Right ventricle myocardium inferior (tissue), 1 donor: ENCODE data around the gene REV1. TPM values are rescaled to one million over a fixed set of nuclear protein-coding genes. Genes with fewer than 3 reads are reported as not detected.
A peak's percentile ranks its signal among the peaks of the same experiment; 100 is the strongest.
"Not testable (repeated sequence)": the region's sequence is repeated elsewhere in the genome, so short reads cannot be mapped to it uniquely, and the experiment has no call there.

Experiments used
- ATAC-seq: fragments of 200-7000 bp; cut with Tn5 transposase; one replicate; pipeline ENCODE4 v1.9.1; 2020; ENCODE audit warnings: mild to moderate bottlenecking, moderate library complexity
- DNase-seq: peaks from one replicate; pipeline ENCODE4 v3.0.0; 2021; ENCODE audit errors: missing footprints
- intact Hi-C: fragments of 100-400 bp; cut with DNase I; formaldehyde crosslinking; loops from one replicate; pipeline ENCODE4 v1.11.0; 2022
- long read RNA-seq: library from polyadenylated mRNA; unstranded; transcript quantifications from one replicate; pipeline ENCODE4 v2.0.0, GENCODE V29; 2021
- total RNA-seq: library from RNA; stranded (reverse); fragmentation: NEBNext Ultra II Directional; extraction: Animal tissue kit (Norgen Biotek cat#: 25700); gene quantifications from one replicate; pipeline ENCODE4 v1.2.1, GENCODE V29; 2021
- donor health status: DM: no; HTN: yes; CAD: no; lungs with severe emphysema.

The REV1 gene
- 49.8 TPM for total RNA-seq
- long read RNA-seq, full-length matches to known transcripts = 9 of 54 reads
- long read RNA-seq, partial matches to known transcripts = 13 of 54 reads
- long read RNA-seq, other reads (novel, unspliced or antisense) = 32 of 54 reads

- DNase-seq = peak; percentile 95
- peak; percentile 94 for ATAC-seq
- intact Hi-C loops = loop anchor here (1.0 to 10.0 kb wide), 4 partner anchors 39 to 335 kb away; partner anchors contain the start of genes EIF5B, LIPT1 and TSGA10
These were observed at the start of gene REV1 for GRCh38 chr2:99489761-99490622. REV1 (minus strand) TSS chr2:99490017; CDS start chr2:99464975, 25,042 bp downstream.

GRCh38 chr2:99537910-99538485 is 48.2 kb upstream of the REV1 start:
- intact Hi-C loops = no loop called here
- ATAC-seq (no peak), DNase-seq (no peak)

DNA sequence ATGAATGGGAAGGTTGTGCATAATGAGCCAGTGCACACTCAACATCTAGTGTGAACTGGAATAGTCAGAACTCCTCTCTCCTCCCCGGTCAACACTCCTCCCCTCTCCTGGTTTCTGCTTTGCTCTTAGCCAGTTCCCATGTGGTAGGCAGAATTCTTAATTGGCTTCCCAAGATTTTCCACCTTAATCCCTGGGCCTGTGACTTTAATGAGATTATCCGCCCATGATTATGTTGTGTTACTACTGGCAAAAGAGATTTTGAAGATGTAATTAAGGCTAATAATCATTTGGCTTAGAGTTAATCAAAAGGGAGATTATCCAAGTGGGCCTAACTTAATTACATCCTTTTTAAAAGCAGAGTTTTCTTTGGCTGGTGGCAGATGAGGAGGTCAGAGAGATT is 34.2 kb upstream of the REV1 start:
- DNase-seq (no peak), ATAC-seq (no peak)
- intact Hi-C loops = no loop called here

DNA sequence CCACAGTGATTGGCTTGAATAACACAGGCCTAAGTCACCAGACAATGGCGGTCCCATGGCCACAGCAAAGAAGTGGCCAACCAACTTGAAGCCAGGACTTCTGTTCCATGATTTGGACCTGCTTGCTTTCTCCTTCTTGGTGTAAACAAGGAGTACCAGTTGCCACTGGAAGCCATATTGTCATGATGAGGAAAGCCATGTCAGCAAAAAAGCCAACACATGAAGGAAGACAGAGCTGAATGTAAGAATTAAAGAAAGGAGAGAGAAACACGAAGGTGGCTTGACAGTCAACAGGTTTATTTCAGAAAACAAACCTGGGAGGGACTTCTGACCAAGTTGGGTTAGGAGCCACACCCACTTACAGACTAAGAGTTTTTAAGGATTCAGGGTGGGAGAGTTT is 32.3 kb upstream of the REV1 start:
- ATAC-seq = no peak
- intact Hi-C loops = no loop called here

GRCh38 chr2:99520813-99521212 is 31.0 kb upstream of the REV1 start:
- intact Hi-C loops = no loop called here
- ATAC-seq (no peak), DNase-seq (no peak)

More for the DNA sequence above, 32.3 kb upstream of the REV1 start:
- DNase-seq = no peak

DNA sequence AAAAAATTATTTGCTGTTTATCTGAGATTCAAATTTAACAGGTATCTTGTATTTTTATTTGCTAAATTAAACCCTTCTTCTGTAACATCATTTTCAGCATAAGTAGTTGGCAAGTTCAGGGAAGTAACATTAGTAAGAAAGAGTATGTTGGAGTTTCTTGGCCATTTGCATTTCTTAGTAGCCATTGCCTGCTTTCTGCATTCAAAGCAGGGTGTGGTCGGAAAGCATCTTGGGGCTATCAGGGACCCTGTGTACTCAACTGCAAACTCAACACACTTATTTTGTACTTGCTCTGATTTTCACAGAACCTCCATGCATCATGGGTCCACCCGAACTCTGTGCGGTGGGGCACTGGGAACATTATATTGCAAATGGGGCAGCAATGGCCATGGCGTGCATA is 30.4 kb upstream of the REV1 start:
- intact Hi-C loops = no loop called here
- ATAC-seq (no peak), DNase-seq (no peak)

GRCh38 chr2:99514357-99514756 is 24.5 kb upstream of the REV1 start:
- no peak for DNase-seq
- intact Hi-C loops = no loop called here
- no peak for ATAC-seq

- intact Hi-C loops = no loop called here
- ATAC-seq (peak; percentile 72), DNase-seq (no peak)
These were observed 22.4 kb upstream of the REV1 start for GRCh38 chr2:99512181-99512591.

GRCh38 chr2:99509387-99509786 is 19.6 kb upstream of the REV1 start:
- no peak for DNase-seq
- no peak for ATAC-seq
- intact Hi-C loops = no loop called here

- DNase-seq = no peak
- intact Hi-C loops = no loop called here
- ATAC-seq = peak; percentile 52
These were observed 18.4 kb upstream of the REV1 start for GRCh38 chr2:99507937-99508818.

DNA sequence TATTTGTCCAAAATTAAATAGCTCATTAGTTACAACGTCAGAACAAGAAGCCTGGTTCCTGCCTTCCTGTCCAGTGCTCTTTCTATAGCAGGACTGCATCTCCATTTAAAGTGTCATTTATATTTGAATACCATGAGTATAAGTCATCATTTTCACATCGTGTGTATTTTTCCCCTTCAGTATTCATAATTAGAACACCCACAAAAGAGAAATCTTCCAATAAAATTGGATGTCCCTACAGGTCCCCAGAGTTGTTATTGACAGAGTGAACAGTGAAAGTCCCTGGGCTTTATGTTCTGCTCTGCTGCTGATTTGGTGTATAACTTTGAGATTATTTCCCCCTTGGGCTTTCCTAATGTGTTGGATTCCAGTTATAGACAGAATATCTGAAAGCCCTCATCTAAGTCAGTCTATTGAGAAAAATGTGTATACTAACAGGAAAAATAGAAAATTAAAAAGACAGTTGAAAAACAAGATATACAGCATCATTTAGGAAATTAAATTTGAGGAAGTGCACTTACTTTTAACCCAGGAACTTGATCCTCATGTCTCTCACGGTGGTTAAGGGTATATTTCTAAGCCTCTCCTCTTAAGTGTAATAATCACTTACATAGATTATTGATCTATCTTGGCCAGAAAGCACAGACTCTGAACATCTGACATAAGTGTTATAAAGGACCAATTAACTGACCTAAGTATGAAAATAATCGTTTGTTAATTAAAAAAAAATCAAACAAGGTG is 15.2 kb upstream of the REV1 start:
- ATAC-seq = no peak
- intact Hi-C loops = no loop called here
- no peak for DNase-seq

- intact Hi-C loops, ATAC-seq, DNase-seq: not testable (repeated sequence)
These were observed 14.0 kb upstream of the REV1 start for GRCh38 chr2:99503662-99504416.

DNA sequence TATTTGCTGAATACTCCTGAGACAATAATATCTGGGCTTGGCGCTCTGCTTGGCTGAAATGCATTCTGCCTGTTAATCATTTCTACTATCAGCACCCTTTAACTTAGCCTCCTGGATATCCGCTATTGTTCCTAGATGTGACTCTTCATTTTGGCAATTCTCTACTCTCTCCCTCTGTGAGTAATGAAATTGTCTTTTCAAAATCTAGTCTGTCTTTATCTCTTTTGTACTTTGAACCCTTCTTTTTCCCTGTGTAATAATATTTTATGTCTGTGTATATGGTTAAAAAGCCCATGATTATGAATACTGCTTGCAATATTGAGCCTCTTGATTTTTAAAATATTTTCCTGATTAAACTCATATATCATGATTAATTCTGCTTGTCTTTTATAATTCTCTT is 6.2 kb upstream of the REV1 start:
- DNase-seq = no peak

DNA sequence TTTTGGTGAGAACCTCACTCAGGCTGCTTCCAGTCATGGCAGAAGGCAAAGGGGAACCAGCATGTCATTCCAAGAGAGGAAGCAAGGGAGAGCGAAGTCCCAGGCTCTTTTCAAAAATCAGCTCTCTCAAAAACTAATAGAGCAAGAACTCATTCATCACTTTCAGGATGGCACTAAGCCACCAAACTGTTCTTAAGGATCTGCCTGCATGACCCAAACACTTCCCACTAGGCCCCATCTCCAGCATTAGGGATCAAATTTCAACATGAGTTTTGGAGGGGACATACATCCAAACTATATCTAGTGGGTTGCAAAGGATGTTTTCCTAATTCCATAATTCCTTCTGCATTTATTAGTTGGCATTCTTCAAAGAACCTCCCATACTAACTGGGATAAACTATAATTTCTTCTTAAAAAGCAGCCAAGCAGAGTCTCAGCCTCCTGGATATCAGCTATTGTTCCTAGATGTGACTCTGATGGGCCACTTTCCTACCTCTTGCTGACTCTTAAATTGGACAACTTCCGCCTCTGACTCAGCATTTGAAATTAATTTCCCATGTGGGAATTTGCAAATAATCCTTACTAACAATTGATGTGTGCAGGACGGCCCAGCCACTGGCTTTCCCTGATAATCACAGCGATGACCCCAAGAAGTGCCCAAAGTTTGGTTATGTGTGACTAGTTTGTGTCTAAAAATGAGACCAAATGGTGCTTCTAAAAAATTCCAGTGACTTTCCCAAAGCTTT is 5.5 kb upstream of the REV1 start:
- DNase-seq (no peak), ATAC-seq (no peak)
- intact Hi-C loops = no loop called here

More for the DNA sequence above, 6.2 kb upstream of the REV1 start:
- ATAC-seq = no peak
- intact Hi-C loops = no loop called here

DNA sequence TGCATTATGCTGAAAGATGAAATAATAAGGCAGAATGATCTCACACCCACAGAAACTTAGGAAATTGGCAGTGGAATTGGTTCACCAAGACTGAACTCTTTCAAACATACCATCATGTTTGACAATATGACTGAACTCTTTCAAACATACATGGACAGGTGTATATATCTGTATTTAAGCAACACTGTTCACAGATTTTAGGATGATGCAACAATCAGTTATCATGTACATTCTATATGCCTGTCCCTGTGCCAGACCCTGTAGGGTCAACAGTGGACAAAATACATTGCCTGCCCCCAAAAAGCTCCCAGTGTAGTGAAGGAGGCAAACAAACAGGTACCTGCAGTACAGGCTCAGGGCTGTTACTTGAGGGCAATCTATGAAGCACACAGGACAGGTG is 2.9 kb upstream of the REV1 start:
- ATAC-seq (no peak), DNase-seq (no peak)
- intact Hi-C loops = no loop called here

DNA sequence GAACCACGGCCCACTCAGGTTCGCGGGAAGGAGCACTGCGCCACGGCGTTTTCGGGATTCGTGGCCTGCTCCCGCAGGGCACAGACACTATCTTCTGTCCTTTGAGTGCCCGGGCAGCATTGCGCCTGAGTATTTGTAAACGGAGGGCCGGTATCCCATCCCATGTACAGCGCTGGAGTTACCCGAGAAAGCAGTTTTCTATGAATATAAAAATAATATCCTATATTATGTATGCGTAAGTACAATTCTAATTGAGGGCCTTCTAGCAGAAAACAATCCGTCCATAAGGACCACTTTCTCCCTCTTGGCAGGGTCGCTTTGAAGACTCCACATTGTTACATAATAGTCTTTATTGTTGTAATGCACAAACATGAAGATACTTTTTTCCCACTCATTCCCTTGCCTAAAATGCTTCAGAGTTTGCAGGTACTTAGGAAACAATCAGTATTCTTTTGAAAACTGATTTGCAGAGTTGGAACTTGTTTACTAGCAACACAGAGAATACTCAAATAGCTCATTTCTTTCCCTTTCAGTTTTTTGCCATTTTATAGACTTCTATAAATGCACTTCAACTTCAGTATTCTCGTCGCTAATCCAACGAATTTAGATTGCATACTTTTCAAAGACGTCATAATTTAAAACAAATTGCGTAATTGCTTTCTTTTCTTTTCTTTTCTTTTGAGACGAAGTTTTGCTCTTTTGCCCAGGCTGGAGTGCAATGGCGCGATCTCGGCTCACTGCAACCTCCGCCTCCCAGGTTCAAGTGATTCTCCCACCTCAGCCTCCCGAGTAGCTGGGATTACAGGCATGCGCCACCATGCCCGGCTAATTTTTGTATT is 1.0 kb upstream of the REV1 start:
- intact Hi-C loops = loop anchor here (1.0 to 2.0 kb wide), 3 partner anchors 40 to 154 kb away; partner anchors contain the start of gene EIF5B
- ATAC-seq (no peak), DNase-seq (no peak)
